ENCODE data around the gene RFX4.
A peak's percentile ranks its signal among the peaks of the same experiment; 100 is the strongest.
"Not testable (repeated sequence)": the region's sequence is repeated elsewhere in the genome, so short reads cannot be mapped to it uniquely, and the experiment has no call there.

RFX4 gene

DNA sequence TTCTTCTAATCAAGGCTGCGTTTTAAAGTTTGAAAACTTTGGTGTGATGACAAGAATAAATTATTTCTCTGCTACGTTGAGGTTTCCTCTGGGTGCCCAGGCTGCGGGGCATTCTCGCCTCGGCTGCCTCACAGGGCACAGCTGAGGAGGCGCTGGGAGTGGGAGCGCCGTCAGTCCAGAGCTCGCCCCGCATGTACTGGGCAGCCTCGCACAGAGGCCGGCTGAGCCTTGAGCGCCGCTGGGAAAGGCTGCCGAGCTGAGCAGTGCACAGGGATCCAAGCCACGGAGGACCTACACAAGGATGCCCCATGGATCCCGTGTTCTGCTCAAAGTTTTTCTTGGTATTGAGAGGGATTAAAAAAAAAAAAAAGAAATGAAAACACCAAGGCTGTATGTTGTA, 11.6 kb downstream of the RFX4 start:
- DNase-seq (ENCODE audit: low spot score), result no peak

DNA sequence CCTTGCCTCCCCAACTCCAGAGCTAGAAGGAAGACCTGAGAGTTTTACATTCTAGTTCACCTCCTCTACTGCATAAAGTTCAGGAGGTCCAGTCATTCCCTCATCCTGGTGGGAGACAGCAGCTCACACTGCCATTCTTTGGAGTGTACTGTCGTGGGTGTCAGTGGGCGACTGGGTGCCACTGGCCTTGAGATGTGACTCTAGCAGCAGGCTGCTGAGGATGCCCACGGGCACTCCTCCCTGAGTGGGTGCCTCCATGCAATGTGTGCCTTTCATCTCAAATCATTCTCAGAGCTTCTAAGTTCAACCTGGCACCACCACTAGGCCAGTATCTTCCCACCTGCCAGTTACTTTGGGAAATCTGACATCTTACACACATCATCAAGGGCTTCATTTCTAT, 12.5 kb downstream of the RFX4 start:
- DNase-seq (ENCODE audit: low spot score), result no peak

DNA sequence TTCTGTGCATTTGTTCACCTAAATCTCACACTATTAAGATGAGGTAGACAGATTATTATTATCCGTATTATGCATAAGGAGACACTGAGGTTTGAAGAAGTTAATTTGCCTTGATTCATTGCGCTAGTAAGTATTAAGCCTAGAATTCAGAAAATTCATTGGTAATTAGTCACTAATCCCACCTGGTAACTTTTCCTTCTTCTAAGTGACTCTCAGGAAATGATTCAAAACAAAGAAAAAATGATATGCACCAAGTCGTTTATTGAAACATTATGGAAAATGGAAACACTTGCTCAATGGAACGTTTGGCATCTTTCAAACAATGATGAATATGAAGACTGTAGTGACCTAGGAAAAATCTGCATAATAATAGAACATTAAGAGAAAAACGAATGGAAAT, 15.2 kb downstream of the RFX4 start:
- no peak for DNase-seq (ENCODE audit: low spot score)

DNA sequence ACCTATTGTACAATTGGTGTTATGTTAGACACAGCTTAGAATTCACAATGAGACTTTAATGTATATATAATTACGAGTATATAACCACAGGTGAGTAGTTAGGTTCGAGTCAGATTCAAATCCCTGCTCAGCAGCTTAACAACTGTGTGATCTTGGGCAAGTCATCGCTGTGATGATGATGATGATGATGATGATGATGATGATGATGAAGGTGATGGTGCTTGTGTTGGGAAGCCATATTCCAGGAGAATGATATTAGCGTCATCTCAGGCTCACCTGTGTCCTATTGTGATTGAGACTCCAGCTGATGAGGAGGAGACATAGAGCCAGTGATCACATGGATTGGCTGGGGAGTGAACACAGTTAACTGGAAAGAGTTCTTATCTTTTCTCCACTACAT, 16.5 kb downstream of the RFX4 start:
- no peak for DNase-seq (ENCODE audit: low spot score)

DNA sequence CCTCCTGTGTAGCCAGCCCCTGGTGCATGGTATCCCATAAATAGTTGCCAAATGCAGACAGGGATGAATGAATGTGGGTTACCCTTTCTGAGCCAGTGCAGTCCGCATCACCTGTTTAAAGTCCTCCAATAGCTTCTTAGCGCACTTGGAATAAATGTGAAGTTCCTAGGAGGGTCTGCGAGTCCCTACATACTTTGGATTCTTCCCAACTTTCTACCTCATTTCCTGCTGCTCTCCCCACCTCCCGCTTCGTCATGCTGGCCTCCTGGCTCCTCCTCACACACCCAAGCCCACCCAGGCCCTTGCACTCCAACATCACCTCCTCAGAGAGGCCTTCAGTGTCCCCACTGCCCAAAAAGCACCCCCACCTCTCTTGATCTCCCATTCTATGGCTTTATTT, 17.7 kb downstream of the RFX4 start:
- no peak for DNase-seq (ENCODE audit: low spot score)

DNA sequence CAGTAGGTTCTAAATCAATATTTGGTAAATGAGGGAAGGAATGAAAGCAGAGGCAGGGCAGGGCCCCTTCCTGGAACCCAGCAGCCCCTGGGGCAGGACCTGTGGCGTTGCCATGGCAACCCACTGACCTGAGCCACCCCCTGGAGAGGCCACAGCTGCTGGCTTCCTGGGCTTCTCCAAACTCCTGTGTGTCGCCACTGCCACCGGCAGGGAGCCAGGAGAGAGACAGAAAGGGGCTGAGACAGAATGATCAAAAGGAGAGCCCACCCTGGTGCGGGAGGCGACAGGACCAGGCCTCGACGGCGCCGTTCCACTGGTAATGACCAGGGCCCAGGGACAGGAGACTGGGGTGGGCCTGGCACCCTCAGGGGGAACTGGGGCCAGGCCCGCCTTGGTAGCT, 18.2 kb downstream of the RFX4 start:
- DNase-seq (ENCODE audit: low spot score), result no peak

DNA sequence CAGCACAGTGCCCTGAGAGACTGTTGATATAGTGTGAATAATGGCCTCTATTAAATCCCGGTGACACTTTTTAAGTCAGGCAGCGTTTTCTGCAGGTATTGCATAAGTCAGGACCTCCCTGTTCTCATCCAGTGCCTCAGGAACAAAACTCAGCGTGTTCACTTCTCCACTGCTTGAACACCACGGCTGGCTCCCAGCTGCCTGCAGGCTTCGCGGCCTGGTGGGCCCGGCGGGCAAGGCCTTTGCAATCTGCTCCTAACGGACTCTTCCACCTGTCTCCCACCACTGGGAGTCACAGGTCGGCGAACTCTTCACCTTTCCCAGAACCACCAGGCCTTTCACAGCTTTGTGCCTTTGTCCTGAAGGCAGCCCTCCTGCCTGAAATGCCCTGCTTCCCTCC, 18.7 kb downstream of the RFX4 start:
- DNase-seq (ENCODE audit: low spot score), result no peak

DNA sequence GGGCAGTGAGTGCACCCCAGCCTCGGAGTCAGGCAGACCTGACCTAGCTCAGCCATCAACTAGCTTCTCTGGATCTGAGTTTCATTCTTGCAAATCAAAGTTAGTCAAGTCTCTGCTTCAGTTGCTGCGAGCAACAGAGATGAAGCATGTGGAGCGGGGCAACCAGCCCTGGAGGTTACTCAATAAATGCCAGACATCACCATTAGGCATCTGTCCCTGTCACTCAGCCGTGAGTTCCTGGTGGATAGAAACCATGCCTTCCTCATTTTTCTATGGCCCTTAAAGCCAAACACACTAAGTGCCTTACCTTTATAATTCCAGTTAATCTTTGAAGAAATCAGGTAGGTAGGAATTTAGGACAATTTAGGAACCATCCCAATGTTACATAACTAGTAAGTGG, 19.3 kb downstream of the RFX4 start:
- no peak for DNase-seq (ENCODE audit: low spot score)

DNA sequence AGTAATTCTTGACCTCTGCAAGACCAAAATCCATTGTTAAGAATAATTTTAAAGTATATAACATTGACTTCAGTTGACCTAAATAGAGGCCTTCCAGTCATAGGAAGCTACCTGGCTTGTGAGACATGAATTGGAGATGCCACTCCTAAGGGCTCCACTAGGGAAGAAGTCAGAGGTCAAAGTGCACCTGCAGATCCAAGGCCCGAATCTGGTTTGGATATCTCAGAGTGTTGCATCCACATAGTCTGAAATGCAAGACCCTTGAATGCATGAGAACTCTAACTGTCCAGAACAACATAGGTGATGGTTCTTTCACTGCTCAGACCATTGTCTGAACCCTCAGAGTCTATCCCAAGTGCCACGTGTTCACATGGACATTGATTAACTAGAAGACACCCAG, 22.4 kb downstream of the RFX4 start:
- no peak for DNase-seq (ENCODE audit: low spot score)

DNA sequence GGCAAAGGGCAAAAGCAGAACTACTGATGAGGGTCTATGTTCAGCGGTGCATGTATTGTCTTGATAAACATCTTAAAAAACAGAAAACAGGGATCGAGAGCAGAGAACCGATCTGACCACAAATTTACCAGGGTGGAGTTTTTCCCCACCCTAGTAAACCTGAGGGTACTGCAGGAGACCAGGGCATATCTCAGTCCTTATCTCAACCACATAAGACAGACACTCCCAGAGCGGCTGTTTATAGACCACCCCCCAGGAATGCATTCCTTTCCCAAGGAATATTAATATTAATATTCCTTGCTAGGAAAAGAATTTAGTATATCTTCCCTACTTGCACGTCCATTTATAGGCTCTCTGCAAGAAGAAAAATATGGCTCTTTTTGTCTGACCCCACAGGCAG, 37.8 kb downstream of the RFX4 start:
- not testable (repeated sequence) for DNase-seq (ENCODE audit: low spot score)

DNA sequence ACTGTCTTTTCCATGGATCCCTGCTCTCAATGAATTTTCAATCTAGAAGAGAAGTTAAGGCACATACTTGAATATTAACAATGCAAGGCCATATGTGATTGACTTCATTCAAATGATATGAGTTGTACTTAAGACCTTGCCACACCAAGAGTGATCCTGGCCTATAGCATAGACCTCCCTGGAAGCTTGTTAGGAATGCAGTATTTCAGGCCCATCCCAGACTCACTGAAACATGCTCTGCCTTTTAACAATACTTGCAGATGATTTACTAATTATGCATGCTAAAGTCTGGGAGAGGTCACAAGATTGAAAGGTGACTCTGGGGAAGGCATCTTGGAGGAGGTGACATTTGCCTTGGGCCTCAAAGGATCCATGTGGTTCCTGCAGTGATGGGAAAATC, 43.2 kb downstream of the RFX4 start:
- no peak for DNase-seq (ENCODE audit: low spot score)

DNA sequence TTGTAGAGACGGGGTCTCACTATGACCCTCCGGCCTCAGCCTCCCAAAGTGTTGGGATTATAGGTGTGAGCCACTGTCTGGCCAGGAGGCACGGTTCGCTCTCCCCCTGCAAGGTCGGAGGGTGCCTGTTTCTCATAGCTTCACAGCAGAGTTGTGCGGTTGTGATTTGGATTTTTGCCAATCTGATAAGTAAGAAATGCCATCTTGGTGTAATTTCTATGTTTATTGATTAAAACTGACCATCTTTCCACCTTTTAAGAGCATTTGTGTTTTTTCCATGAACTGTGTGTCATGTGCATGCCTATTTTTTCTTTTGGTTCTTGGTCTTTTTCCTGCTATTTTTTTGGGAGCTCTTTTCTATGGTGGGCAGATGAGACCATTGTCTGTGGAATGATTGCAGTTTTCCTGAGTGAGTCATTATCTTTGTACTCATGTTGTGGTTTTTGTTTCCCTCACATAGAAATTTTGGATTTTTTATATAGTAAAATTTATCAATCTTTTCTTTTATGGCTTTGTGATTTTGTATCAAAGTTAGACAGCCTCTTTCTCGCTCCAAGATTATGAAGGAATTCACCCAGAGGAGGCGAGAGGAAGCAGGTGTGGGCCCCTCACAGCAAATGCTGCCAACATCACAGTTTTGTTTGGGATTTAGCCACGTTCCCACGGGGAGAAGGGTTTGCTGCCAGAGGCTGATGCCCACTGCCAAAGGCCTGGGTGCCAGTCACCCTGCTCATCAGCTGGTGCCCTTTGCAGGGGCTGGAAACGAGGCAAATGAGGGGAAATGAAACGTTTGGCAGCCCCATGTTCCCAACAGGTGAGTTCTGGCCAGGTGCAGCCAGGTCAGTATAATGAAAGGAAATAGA, 47.2 kb downstream of the RFX4 start:
- peak; percentile 16 for DNase-seq (ENCODE audit: low spot score)

DNA sequence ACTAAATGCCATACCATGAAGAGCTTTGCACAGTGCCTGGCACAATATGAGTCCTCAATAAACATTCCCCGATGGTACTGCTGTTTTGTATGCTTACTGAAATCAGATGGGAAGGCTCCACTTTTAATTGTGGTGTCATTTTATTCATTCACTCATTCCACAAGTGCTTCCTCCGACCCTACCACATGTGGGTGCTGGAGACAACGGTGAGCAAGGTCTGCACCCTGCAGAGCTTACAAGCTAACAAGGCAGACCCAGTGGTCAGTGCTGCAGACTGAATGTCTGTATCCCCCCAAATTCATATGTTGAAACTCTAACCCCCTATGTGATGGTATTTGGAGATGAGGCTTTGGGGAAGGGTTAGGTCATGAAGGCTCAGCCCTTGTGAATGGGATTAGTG, 48.3 kb downstream of the RFX4 start:
- no peak for DNase-seq (ENCODE audit: low spot score)

DNA sequence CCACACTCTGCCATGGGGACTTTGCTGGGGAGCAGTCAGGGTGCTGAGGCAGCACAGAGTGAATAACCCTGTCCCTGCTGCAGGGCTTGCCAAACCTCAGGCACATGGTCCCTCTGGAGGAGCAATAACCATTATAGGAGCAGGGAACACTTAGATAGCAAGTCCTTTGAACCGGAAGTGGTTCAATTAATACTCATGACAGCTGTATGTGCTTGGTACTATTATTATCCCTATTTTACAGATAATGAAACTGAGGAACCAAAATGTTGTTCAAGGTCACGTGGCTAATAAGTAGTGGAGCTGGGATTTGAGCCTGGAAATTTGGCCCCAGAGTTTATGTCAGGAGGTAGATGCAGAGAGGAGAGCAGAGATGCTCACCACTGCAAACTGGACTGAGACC, 49.0 kb downstream of the RFX4 start:
- DNase-seq (ENCODE audit: low spot score), result no peak

DNA sequence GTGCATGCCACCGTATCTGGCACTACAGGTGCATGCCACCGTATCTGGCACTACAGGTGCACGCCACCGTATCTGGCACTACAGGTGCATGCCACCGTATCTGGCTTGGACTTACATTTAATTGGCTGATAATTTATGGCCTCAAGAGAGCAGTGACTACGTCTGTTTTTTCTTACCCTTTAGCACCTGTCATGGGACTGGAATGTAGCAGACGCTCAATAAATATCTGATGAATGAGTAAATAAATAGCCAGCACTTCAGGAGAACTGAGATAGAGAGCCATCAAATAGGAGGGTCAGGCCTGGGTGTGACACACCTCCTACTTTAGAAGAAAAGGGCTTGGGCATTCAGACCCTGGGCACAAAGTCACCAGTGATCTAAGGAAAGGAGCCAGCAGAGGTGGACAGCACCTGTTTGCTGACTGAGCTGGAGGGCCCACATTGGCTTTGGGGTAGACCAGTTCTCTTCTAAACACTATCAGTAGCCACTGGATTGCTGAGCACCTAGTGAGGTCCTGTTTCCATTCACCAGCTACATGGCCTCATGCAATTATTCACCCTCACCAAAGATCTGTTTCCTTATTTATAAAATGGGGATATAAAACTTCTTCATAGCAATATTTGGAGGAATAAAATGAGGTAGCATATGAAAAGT, 50.1 kb downstream of the RFX4 start:
- DNase-seq (ENCODE audit: low spot score), result no peak

DNA sequence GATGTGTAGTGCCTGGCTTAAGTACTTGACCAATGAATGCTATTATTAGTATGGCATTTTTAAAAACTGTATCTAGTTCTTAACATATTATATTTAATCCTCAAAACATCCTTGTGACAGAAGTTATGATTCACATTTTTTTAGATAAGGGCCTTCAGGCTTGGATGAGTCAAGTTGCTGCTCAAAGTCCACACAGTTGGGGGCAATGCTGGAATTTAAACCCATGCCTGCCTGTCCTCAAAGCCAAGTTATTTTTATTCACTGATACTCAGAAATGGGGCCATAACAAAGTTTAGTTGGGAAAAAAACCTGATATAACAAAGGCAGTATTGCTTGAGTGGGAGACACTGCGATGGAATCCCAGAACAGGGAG, 50.6 kb downstream of the RFX4 start:
- no peak for DNase-seq (ENCODE audit: low spot score)

DNA sequence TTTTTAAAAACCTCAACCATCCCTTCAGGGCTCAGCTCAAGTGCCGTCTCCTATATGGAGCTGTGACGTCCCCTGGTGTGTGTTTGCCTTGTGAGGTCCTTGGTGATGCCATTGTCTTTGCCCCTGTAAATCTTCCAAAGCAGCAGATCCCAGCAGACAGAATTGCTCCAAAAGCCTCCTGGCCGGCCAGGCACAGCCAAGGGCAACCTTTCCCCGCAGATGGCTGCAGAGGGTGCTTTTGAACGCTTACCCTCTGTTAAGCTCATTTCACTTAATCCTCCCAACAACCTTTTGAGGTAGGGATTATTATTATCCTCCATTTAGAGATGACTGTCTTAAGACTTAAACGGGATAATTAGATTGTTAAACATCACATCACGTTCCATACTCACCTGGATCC, 51.4 kb downstream of the RFX4 start:
- DNase-seq (ENCODE audit: low spot score), result no peak

DNA sequence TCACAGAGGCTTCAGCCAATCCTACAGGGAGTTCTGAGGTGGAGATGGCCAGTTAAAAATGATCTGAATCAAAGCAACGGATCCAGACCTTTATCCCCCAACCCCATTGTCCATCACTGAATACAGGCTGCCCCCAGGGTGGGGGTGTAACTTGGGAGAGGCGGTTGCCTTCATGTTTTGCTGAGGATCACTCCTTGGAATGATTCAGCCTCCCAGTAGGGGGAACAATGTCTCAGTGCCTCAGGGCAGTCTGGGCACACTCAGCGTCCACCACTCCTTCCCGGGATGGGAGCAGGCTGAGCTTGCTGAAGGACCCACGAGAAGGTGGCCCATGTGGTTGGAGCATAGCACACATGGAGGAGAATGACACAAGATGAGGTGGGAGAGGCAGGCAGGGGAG, 60.2 kb downstream of the RFX4 start:
- DNase-seq (ENCODE audit: low spot score), result no peak

DNA sequence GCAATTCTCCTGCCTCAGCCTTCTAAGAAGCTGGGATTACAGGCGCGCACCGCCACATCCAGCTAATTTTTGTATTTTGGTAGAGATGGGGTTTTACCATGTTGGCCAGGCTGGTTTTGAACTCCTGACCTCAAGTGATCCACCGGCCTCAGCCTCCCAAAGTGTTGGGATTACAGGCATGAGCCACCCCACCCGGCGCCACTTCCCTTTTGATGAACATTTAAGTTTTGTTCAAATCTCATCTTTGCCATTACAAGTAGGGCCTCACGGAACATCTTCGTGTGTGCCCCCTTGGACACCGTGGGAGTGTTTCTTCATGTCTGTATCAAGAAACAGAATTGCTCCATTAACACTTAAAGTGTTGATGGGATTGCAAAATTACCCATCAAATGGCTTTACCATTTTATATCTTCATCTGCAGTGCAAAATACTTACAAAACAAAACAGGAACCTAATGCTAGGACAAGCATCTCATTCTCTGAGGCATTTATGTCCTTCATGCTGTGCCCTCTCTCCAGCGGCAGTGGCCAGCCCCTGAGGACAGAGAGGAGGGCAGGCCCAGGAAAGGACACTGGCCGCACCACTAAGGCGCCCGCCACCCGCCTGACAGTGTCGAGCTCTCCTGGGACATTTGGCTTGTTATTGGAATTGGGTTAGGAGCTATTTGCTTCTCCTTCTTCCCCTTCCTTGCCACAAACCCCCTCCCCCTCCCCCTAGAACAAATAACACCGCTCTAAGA, 61.7 kb downstream of the RFX4 start:
- DNase-seq (ENCODE audit: low spot score), result no peak

DNA sequence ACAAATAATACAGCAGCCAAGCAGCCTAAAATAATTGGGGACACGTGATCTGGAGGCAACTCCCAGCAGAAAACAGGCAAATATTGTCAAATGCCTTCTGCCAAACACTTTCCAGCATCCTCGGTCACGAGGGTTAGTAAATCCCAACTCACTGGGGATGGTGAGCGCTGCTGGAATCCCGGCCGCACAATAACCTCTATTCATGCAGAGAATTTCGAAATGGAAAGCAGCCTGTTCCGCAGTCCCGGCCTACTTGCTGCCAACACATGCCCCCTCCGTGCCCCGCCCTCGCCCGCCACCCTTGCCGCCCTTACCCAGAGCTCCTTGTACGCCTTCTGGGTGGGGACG, 62.2 kb downstream of the RFX4 start:
- peak; percentile 95 for DNase-seq (ENCODE audit: low spot score)

DNA sequence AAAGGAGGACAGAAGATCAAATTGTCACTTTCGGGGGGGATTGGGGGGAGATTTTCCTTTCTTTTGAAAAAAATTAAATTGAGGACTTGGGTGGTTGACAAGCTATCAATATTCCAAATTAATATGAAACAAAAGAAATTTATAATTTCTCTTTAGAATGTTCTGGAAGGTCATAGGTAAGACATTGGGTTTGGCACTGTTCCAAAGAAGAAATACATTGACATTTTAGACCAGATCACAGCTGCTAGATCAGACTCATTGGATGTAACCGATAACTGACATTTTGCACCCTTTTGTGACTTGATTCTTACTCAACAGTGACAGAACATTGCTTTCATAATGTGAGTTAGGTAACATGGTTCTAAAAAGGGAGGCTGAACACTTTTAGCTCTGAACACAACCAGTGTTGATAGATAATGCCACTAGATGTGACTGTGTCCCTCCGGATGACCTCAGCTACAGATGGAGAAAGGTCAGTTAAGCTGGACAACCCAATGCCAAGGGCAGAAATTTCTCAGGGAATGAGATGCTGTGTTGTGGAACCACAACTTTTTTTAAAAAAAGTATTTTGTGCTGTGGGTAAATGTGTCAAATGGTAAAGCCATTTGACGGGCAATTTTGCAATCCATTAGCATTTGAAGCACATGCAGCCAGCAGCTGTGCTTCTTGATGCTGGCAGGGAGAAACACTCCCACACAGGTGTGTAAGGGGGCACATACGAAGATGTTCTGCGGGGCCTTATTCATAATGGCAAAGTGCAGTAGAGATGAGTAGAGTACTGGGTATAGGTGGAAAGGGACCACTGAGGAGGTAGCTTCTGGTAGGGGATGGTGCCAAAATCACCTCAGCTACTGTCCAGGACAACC, 62.9 kb downstream of the RFX4 start:
- DNase-seq (ENCODE audit: low spot score), result no peak

DNA sequence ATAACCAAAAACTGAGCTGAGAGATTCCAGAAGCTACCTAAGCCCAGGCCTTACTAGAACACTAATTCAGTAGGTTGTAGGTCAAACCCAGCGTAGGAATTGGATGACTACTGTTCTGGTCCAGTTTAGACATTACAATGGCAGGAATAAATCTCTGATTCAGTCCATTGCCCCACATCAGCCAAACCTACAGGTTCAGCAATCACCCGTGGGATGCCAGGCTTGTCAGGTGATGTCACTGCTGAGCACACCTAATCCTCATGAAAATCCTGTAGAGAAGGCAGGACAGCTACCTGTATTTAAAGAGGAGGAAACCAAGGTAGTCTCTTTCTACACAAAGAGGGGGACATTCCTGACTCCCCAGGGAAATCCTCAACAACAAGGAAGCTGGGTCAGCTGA, 63.7 kb downstream of the RFX4 start:
- no peak for DNase-seq (ENCODE audit: low spot score)
